H1 (cell line): Measurements from ENCODE around the gene DRC7. TPM values are rescaled to one million over a fixed set of nuclear protein-coding genes. Genes with fewer than 3 reads are reported as not detected.

Experiments used
- CHD1 ChIP-seq: IDR thresholded peaks from 2 replicates; pipeline ENCODE4 v1.6.1; 2012; ENCODE audit warnings: low read depth, low read length, improper control_type of control experiment
- E2F6 ChIP-seq: IDR thresholded peaks from 2 replicates; pipeline ENCODE4 v1.6.1; 2012; ENCODE audit warnings: inconsistent platforms
- GABPA ChIP-seq: IDR thresholded peaks from 2 replicates; pipeline ENCODE4 v1.6.1; 2011; ENCODE audit warnings: mild to moderate bottlenecking, low read length, moderate library complexity, borderline replicate concordance; ENCODE audit not compliant: insufficient read depth
- POLR2A ChIP-seq, 2 experiments: IDR thresholded peaks; 1 replicate in 1 of 2; 2 replicates in 1 of 2; pipeline ENCODE4 v1.6.1; 2011; ENCODE audit warnings: low read depth in 2 of 2, low read length in 2 of 2, mild to moderate bottlenecking in 2 of 2; ENCODE audit errors: control extremely low read depth in 1 of 2
- RBBP5 ChIP-seq: IDR thresholded peaks from 2 replicates; pipeline ENCODE4 v1.7.1; 2012; ENCODE audit warnings: low read depth, mild to moderate bottlenecking, inconsistent platforms, low read length, moderate library complexity, borderline replicate concordance
- SUZ12 ChIP-seq: fragments of 200-600 bp; sonication (generic); IDR thresholded peaks from 2 replicates; pipeline ENCODE4 v1.6.1; 2012; ENCODE audit warnings: mild to moderate bottlenecking, inconsistent platforms, low read length, moderate library complexity, mixed read lengths
- TEAD4 ChIP-seq: IDR thresholded peaks from 2 replicates; pipeline ENCODE4 v1.6.1; 2012; ENCODE audit warnings: low read depth, low read length, inconsistent platforms, mixed read lengths
- polyA plus RNA-seq, 7 experiments: library from polyadenylated mRNA; depleted of rRNA in 3 of 7; stranded (reverse) in 5 of 7; unstranded in 2 of 7; fragments of >200 nt in 5 of 7; fragments of 200-250 nt in 2 of 7; gene quantifications; 1 replicate in 5 of 7; 2 replicates in 1 of 7; 4 replicates in 1 of 7; pipeline versions ENCODE4 v1.2.1 to v1.2.3, GENCODE V29; 2011 to 2013; ENCODE audit warnings: missing spikeins in 2 of 7, mixed read lengths in 2 of 7
- total RNA-seq: library from RNA; stranded (reverse); fragmentation: NEBNext Ultra II Directional; extraction: Animal tissue kit (Norgen Biotek cat#: 25700); gene quantifications from 2 replicates; pipeline ENCODE4 v1.2.1, GENCODE V29; 2021

The DRC7 gene
- total and polyA plus RNA-seq, 2 of the 8 experiments (the other 6 are each of a cell fraction or from before 2014, with no cell fraction given), result 0.14 TPM; not detected in 1

GRCh38 chr16:57677622-57678369 lies 16.8 kb upstream of the DRC7 start (continued):
- TF ChIP-seq GABPA (no peak), E2F6 (no peak), RBBP5 (no peak), POLR2A (IDR thresholded peaks at IDR 0.05; ENCODE audit: control extremely low read depth in 1 of 2, low read depth in 2 of 2, low read length in 2 of 2) (no peak), SUZ12 (no peak), CHD1 (no peak), TEAD4 (no peak)
